Uterus (tissue), 4 donors: ENCODE data around the gene SPRR2A. TPM values are rescaled to one million over a fixed set of nuclear protein-coding genes. Genes with fewer than 3 reads are reported as not detected.

Experiments
- DNase-seq, 2 donors: peaks; one replicate each; pipeline ENCODE4 v3.0.0-alpha.2; 2019 to 2020
- H3K27ac ChIP-seq, 2 donors: fragments of 200-600 bp; sonication (generic); 1 replicate in 1 of 2; 2 replicates in 1 of 2; pipeline ENCODE4 v1.5.1; 2016 to 2018
- H3K27me3 ChIP-seq, 2 donors: fragments of 200-600 bp; sonication (generic); one replicate each; pipeline ENCODE4 v1.5.1; 2018 to 2019; ENCODE audit warnings: control low read depth in 1 of 2
- H3K36me3 ChIP-seq, 2 donors: fragments of 200-600 bp; sonication (generic); one replicate each; pipeline ENCODE4 v1.5.1; 2019; ENCODE audit warnings: control low read depth in 1 of 2
- H3K4me1 ChIP-seq, 2 donors: fragments of 200-600 bp; sonication (generic); one replicate each; pipeline ENCODE4 v1.5.1; 2018 to 2019; ENCODE audit warnings: control low read depth in 1 of 2
- H3K4me3 ChIP-seq, 2 donors: fragments of 200-600 bp; sonication (generic); 1 replicate in 1 of 2; 2 replicates in 1 of 2; pipeline ENCODE4 v1.5.1; 2018 to 2019; ENCODE audit warnings: mild to moderate bottlenecking in 1 of 2
- H3K9me3 ChIP-seq, 2 donors: fragments of 200-600 bp; sonication (generic); one replicate each; pipeline ENCODE4 v1.5.1; 2019; ENCODE audit warnings: control low read depth in 1 of 2
- CTCF ChIP-seq, 4 experiments: fragments of 200-600 bp in 2 of 4; fragments of 450-650 bp in 2 of 4; sonication (generic) in 2 of 4; IDR thresholded peaks; one replicate each; pipeline ENCODE4 v1.5.1; 2016 to 2019; ENCODE audit warnings: antibody characterized with exemption in 4 of 4, mild to moderate bottlenecking in 2 of 4, moderate library complexity in 1 of 4
- POLR2A ChIP-seq, 2 donors: fragments of 450-650 bp; IDR thresholded peaks; one replicate each; pipeline ENCODE4 v1.6.1; 2016; ENCODE audit warnings: antibody characterized with exemption in 2 of 2, mild to moderate bottlenecking in 1 of 2, moderate library complexity in 1 of 2
- intact Hi-C: fragments of 100-400 bp; cut with DNase I; formaldehyde crosslinking; loops from one replicate; pipeline ENCODE4 v1.15.1; 2023; ENCODE audit warnings: low total_unique reads
- total RNA-seq, 4 donors: library from RNA; depleted of rRNA in 3 of 4; stranded (reverse); fragments of >200 nt in 3 of 4; gene quantifications; one replicate each; pipeline versions ENCODE4 v1.1.0 to v1.2.4, GENCODE V29; 2014 to 2023
- donor health status: DM: yes; HTN: yes; CAD: no.

Gene SPRR2A
- total RNA-seq, 4 donors from 2014 or later = 0.67 TPM; not detected in 3

GRCh38 chr1:153087652-153088051, 30.3 kb upstream of the SPRR2A start:
- no peak for TF ChIP-seq POLR2A (IDR thresholded peaks at IDR 0.05)
- intact Hi-C loops = no loop called here
- H3K4me3 ChIP-seq = no peak overlapping the region
- no peaks in the 10 kb centered on the region for H3K36me3 ChIP-seq
- H3K9me3 ChIP-seq = no peaks in the 10 kb centered on the region
- DNase-seq = no peak
- no peak overlapping the region for H3K27ac ChIP-seq
- H3K27me3 ChIP-seq = no peaks in the 10 kb centered on the region
- no peaks in the 10 kb centered on the region for H3K4me1 ChIP-seq

GRCh38 chr1:153081736-153082135, 24.4 kb upstream of the SPRR2A start:
- no peaks in the 10 kb centered on the region for H3K4me1 ChIP-seq
- DNase-seq = no peak
- no peak for TF ChIP-seq CTCF (IDR thresholded peaks at IDR 0.05)
- no peak overlapping the region for H3K4me3 ChIP-seq
- H3K36me3 ChIP-seq = no peaks in the 10 kb centered on the region
- H3K27ac ChIP-seq = no peak overlapping the region
- intact Hi-C loops = no loop called here
- H3K27me3 ChIP-seq = no peaks in the 10 kb centered on the region
- H3K9me3 ChIP-seq = no peaks in the 10 kb centered on the region

GRCh38 chr1:153072806-153073726, 15.8 kb upstream of the SPRR2A start:
- no peaks in the 10 kb centered on the region for H3K9me3 ChIP-seq
- no peak for DNase-seq
- no peak for TF ChIP-seq CTCF (IDR thresholded peaks at IDR 0.05)
- TF ChIP-seq POLR2A (IDR thresholded peaks at IDR 0.05) = no peak

GRCh38 chr1:153071511-153071910, 14.2 kb upstream of the SPRR2A start, which contains the start of gene SPRR2B:
TSS of gene SPRR2B (minus strand) at chr1:153071611. CDS start at chr1:153070839, 772 bp downstream.
- intact Hi-C loops = no loop called here
- no peak within 1 kb of the TSS for H3K4me3 ChIP-seq
- H3K4me1 ChIP-seq = no peaks in the 10 kb centered on the region
- no peaks in the 10 kb centered on the region for H3K36me3 ChIP-seq
- no peaks in the 10 kb centered on the region for H3K9me3 ChIP-seq
- TF ChIP-seq CTCF (IDR thresholded peaks at IDR 0.05) (no peak), POLR2A (IDR thresholded peaks at IDR 0.05) (no peak)
- H3K27me3 ChIP-seq = no peaks in the 10 kb centered on the region
- no peak for DNase-seq
- H3K27ac ChIP-seq = no peak within 1 kb of the TSS

More at GRCh38 chr1:153072806-153073726, 15.8 kb upstream of the SPRR2A start:
- no peaks in the 10 kb centered on the region for H3K36me3 ChIP-seq
- H3K27ac ChIP-seq = no peak overlapping the region
- no peaks in the 10 kb centered on the region for H3K27me3 ChIP-seq
- intact Hi-C loops = no loop called here
- H3K4me1 ChIP-seq = no peaks in the 10 kb centered on the region
- no peak overlapping the region for H3K4me3 ChIP-seq

GRCh38 chr1:153070243-153070642, 12.9 kb upstream of the SPRR2A start:
- Histone ChIP-seq H3K4me3 (no peak overlapping the region), H3K4me1 (no peaks in the 10 kb centered on the region), H3K36me3 (no peaks in the 10 kb centered on the region), H3K27ac (no peak overlapping the region), H3K27me3 (no peaks in the 10 kb centered on the region), H3K9me3 (no peaks in the 10 kb centered on the region)
- intact Hi-C loops = no loop called here
- no peak for DNase-seq
- TF ChIP-seq CTCF (IDR thresholded peaks at IDR 0.05) = no peak
- no peak for TF ChIP-seq POLR2A (IDR thresholded peaks at IDR 0.05)
